GM12874 (cell line): ENCODE data around the gene EPGN.

Experiments used
- CTCF ChIP-seq: IDR thresholded peaks from 2 replicates; pipeline ENCODE4 v1.5.1; 2011; ENCODE audit warnings: low read depth, mild to moderate bottlenecking, control low read depth, low read length, moderate library complexity; ENCODE audit not compliant: insufficient read depth

The EPGN gene

DNA sequence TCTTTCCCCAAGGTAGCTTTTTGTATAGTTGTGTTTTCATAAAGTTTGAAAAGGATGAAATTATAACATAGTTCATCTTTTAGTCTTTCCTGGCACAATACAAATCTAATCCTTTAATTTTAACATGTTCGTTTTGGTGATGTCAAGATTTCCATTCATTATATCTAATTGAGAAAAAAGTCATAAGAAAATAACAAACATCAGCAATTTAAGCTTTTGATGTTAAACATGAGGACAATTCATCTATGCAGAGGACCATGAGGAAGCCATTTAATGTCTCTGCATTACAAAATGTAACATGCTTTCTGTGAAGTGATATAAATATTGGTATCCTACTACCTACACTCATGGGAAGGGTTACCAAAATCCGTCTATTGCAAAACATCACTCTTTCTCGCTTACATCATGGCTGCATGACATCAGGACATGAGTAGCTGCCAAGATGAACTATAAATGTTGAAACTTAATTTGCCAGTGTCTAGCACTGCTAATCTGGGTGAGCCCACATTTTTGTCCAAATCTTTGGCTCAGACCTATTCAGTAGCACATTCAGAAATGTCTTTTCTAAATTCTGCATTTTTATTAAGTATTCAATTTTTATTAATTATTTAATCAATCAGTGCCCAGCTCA is 9.5 kb downstream of the EPGN start:
- TF ChIP-seq CTCF, result no peak

DNA sequence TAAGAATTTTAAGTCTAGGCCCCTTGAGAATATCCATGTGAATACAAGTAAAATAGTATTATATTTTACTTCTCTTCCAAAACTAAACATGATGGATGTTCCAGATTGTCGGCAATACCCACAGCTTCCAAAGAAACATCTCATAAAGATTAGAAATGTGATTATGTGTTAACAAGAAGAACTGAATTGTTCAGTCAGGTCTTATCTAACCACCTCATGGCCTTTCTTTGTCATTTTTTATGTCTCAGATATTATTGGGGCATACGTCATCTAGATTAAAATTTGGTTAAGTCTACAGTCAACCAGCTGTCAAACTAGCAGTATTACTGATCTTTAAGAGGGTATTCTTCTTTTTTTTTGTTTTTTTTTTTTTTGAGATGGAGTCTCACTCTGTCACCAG is 10.0 kb downstream of the EPGN start:
- no peak for TF ChIP-seq CTCF

- TF ChIP-seq CTCF, result no peak
These were observed 11.2 kb downstream of the EPGN start for GRCh38 chr4:74319470-74319869.

DNA sequence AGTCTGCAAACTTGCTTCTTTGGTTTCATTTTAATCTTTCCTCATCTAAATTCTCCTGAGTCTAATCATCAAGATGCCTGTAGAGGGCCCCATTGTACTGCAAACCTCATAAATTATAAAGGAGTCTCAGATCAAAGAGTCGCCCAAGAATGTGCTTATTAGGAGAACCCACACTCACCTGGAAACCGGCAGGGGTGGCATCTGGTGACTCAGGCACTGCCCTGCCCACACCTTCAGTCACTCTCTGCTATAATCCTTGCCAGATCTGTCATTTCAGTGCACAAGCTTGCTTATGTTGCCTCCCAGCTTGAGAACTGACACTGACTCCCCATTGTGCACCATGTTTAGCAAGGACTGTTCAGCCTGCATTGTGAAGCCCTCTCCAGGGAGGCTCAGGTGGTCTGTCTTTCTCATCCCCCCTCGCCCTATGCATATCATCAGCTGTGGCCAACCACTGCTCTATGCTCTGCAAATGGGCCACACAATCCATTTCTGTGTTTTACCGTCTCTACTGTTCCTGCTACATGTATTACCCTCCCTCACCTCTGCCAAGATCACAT is 12.4 kb downstream of the EPGN start:
- peak; percentile 38; the same call in 1 of the 2 replicates for TF ChIP-seq CTCF

DNA sequence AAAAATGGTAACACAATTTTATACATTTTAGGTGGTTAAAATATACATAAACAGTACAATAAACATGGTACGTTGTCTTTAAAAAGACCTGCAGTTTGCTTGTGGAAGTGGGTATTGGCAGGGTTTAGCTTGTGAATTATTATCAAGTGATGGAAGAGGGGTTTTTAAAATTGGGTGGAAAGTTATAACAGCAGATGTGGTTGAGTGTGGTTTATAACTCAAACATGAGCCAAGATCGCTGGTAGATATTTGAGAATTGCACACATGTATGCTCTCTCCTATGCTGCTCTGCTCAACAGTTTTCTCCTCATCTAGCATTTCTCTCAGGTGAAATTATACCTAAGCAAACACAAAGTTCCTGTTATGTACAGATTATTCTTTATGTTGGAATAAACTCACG is 14.0 kb downstream of the EPGN start:
- no peak for TF ChIP-seq CTCF

DNA sequence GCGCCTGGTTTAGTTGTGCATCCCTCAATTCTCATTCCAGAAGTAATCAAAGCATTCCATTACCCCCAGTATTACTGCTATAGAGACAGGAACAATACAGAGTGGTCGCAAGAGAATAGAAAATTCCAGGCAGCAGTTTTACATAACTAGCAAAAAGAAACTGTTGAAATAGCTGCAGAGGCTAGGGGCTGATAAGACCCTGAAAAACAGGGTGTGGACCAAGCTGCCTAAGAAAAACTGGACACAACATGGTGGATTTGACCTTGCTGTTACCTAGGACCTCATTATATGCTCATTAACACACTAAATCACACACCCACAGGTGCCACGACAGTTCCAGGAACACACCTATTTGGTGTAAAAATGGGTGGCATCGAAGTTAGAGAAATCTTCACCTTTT is 15.4 kb downstream of the EPGN start:
- no peak for TF ChIP-seq CTCF

DNA sequence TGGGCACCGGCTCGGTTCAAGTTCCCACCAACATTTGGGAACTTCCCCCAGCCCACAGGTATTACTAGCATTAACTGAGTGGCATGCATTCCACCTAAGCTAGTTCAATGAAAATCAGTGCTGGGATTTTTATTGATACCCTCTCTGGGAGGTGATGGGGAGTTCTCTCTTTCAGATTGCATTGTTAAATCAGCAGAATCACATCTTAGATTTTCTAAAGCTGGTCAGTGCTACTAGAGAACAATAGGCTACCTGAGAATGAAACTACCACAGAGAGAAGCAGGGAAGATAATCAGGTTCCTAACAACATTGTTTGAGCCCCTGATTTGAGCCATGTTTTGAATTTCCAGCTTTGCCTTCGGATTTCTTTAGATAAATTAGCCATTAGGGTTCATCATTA is 16.0 kb downstream of the EPGN start:
- no peak for TF ChIP-seq CTCF

- no peak for TF ChIP-seq CTCF
These were observed 17.6 kb downstream of the EPGN start for GRCh38 chr4:74325886-74326285.
